Pons (tissue), 1 donor: ENCODE data around the gene MRPL17.

Experiments
- DNase-seq: peaks from one replicate; pipeline ENCODE4 v3.0.0-alpha.2; 2016; ENCODE audit warnings: low spot score

Gene MRPL17

GRCh38 chr11:6682591-6682935 lies 577 bp downstream of the MRPL17 start:
- DNase-seq: peak; percentile 42

DNA sequence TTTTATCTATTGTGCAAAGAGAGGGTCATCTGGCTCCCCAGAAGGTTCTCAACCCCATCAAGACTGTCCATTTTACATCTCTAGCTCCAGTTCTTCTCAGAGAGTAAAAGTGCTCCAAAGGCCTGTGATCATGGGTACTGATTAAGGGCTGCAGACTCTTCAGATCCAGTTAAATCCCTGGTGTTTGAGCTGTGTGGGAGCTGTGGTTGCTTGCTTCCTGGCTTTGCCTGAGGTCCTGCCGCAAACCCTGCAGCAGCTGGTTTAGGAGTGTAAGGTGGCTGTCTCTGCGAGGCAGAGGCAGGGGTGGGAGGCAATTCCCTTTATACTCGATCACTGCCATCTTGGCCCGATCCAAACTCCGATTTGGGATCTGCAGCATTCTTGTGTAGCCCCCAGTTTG lies 1.2 kb downstream of the MRPL17 start:
- no peak for DNase-seq

- DNase-seq: no peak
Measured at GRCh38 chr11:6681505-6681904, 1.6 kb downstream of the MRPL17 start.

- DNase-seq: no peak
Measured at GRCh38 chr11:6677018-6677417, 6.1 kb downstream of the MRPL17 start.

- no peak for DNase-seq
Measured at GRCh38 chr11:6674862-6675261, 8.3 kb downstream of the MRPL17 start.

GRCh38 chr11:6674219-6674597 lies 8.9 kb downstream of the MRPL17 start:
- DNase-seq: no peak

DNA sequence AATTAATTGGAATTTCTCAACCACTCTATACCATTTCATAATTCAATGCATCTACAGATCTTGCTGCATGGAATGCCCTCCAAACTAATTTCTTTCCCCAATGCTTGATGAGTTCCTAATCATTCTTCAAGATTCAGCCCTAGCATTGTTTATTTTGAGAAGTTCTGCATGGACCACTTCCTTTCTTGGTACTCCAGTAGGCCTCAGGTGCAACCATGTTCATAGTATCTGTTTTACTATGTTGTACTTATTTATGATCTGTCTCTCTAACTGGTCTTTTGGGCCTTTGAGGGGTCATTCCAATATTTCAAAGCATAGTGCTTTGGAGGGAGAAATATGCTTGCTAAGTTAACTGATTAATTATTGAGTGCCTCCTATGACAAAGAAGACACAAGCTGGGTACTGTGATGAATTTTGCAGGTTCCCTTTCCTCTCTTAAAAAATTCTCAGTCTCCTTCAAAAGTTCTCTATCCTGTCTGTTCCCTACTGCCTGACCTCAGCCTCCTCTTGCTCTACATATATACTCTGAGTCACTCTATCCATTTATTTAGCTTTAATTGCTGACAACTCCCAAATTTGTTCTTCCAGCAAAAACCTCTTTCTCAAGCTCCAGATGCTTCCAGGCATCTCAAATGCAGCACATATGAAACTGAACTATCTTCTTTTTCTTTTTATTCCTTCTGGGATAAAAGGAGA lies 9.5 kb downstream of the MRPL17 start:
- no peak for DNase-seq

DNA sequence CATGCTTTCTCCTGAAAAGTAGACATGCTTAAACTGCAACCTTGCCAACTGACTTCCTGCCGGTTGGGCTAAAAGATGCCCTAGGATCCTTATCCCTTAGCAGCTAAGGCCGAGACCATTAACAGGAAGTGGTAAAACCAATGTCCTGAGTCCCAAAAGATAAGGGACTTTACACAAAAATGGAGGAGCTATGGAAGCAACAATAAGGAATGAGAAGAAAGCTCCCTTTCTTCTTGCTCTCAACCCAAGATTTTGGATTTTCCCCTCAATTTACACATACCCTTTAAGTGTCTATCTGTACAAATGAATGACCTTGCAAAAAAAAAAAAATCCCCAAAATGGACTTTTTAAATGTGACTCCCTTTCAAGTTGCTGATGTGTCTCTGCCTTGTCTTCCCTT lies 11.1 kb downstream of the MRPL17 start:
- no peak for DNase-seq

GRCh38 chr11:6670202-6670830 lies 12.8 kb downstream of the MRPL17 start:
- no peak for DNase-seq

- DNase-seq: peak; percentile 33
Measured at GRCh38 chr11:6667733-6668374, 15.3 kb downstream of the MRPL17 start.

- DNase-seq: no peak
Measured at GRCh38 chr11:6666302-6667183, 16.6 kb downstream of the MRPL17 start.

- DNase-seq: no peak
Measured at GRCh38 chr11:6664551-6664950, 18.6 kb downstream of the MRPL17 start.

DNA sequence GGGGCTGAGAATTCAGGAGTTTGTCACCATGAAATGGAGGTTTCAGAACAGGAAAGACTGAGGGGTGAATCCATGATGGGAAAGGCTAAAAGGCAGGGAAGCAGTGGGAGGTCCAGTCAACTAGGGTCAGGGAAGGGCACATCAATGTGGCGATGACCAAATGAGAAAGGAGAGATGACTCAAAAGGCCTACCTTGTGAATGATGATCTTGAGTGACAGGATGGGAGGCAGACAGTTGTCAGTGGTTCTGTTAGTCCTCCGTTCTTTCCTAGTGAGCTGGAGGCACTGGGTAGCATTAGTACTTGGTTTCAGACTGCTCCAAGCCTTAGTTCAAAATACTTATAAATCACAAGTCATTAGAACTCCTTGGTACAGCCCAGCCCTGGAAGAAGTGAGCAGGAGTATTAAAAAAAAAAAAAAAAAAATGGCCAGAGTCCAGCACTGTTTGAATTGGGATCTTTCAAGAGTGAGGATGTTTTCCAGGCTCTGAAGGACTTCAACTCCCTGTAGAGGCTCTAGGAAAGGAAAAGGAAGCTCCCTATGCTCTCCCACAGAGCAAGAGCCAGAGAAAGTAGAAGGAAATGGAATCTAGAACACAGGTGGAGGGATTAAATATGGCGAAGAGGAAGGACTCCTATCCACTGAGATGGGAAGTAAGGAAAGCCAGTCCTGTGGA lies 19.2 kb downstream of the MRPL17 start:
- DNase-seq: no peak

- DNase-seq: no peak
Measured at GRCh38 chr11:6660712-6661111, 22.4 kb downstream of the MRPL17 start.

DNA sequence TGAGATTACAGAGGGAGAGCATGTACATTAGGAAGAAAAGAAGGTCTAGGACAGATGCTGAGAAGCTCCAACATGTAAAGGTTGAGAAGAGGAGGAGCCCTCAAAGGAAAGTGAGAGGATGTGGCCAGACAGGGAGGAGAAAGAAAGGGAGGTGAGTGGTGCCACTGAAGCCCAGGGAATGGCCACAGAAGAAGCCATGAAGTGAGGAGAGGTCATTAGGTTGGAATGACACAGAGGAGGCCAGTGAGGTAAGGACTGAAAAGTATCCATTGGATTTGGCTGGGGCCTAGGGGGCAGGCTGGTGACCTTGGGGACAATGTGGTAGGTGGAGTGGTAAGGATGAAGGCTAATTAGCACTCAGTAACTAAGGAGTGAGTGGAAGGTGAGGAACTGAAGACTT lies 24.5 kb downstream of the MRPL17 start:
- no peak for DNase-seq

DNA sequence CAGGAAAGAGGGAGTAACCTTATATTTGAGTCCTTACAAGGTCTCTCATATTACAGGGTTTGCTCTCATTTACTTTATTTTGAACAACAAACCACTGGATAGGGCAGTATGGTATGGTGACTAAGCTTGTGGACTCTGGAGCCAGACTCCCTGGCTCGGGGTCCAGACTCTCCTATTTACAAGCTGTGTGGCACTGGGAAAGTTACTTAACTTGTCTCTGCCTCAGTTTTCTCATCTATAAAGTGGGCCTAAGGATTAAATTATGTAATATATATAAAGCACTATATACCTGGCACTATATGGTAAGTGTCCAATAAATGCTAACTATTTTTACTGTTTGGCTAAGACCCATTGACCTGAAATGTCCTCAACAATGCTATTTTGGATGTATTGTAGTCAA lies 25.8 kb downstream of the MRPL17 start:
- DNase-seq: no peak

DNA sequence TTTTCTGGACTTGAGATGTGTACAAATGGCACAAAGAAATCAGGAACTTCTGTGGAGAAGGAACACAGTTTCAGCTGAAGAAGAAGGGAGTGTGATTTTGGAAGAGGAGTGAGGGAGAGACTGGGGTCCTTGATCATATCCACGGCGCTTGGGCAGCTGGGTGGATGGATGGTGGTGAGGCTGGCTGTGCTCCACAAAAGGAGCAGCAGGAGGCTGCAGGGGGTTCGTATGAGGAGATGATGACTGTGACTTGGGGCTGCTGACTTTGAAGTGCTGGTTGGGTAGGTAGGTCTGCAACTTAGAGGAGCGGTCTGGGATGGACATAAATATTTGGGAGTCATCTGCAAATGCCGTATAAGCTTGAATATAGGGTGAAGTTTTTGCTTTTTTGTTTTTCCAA lies 26.2 kb downstream of the MRPL17 start:
- no peak for DNase-seq

GRCh38 chr11:6656584-6656915 lies 26.6 kb downstream of the MRPL17 start:
- DNase-seq: no peak

DNA sequence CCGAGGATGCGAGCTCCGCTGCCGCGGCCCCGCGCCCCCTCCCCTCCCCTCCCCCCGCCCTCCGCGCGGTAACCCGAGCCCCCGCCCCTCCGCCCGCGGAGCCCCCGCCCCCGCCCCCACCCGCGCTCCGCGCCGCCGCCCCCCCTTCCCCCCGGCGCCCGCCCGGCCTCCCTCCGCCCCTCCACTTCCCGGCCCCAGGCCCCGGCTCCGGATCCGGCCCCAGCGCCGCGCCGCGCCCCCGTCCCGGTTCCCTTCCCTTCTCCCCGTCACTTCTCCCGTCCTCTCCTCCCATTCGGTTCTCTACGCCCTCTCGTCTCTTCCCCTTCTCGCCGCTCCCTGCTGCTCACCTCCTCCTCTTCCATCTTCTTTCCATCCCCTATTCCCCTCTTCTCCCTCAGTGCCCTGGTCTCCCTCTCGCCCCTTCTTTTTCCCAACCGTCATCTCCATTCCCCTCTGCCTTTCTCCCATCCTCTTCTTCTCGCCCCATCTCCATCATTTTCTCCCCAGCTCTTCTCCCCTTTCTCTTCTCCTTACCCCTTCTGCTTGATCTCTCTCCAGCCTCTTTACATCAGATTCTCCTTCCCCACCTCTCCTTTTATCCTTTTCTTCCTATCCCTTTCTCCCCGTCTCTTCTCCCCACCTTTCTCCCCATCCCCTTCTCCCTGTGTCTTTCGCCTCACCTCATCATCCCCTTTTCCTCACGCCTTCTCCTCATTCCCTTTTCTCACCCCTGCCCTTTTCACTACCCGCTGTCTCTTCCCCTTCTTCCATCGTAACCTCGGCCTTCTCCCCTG lies 27.2 kb downstream of the MRPL17 start, which contains the start of gene DCHS1:
TSS of gene DCHS1 (minus strand) at position 20 of the 794 bp plus-strand sequence. CDS start 14,196 bp downstream, outside the sequence.
- DNase-seq: no peak

GRCh38 chr11:6655020-6655789 lies 27.9 kb downstream of the MRPL17 start:
- DNase-seq: no peak
